ENCODE measurements around the gene TBX21.

The TBX21 gene, protein sequence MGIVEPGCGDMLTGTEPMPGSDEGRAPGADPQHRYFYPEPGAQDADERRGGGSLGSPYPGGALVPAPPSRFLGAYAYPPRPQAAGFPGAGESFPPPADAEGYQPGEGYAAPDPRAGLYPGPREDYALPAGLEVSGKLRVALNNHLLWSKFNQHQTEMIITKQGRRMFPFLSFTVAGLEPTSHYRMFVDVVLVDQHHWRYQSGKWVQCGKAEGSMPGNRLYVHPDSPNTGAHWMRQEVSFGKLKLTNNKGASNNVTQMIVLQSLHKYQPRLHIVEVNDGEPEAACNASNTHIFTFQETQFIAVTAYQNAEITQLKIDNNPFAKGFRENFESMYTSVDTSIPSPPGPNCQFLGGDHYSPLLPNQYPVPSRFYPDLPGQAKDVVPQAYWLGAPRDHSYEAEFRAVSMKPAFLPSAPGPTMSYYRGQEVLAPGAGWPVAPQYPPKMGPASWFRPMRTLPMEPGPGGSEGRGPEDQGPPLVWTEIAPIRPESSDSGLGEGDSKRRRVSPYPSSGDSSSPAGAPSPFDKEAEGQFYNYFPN

DNA sequence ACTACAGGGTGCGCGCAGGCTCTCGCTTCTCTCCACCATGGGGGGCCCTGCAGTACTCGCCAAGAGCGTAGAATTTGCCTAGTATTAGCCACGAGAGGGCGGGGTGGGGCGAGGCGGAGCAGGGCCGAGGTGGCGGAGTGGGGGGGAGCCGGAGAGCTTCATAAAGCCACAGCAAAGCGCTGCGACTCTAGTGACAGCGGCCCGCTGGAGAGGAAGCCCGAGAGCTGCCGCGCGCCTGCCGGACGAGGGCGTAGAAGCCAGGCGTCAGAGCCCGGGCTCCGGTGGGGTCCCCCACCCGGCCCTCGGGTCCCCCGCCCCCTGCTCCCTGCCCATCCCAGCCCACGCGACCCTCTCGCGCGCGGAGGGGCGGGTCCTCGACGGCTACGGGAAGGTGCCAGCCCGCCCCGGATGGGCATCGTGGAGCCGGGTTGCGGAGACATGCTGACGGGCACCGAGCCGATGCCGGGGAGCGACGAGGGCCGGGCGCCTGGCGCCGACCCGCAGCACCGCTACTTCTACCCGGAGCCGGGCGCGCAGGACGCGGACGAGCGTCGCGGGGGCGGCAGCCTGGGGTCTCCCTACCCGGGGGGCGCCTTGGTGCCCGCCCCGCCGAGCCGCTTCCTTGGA is at the start of gene TBX21:
TSS of gene TBX21 (plus strand) at position 190 of the 627 bp plus-strand sequence. CDS start at position 409, 219 bp downstream.
- DNase-seq (ENCODE audit: low read depth, low spot score) = no peak

DNA sequence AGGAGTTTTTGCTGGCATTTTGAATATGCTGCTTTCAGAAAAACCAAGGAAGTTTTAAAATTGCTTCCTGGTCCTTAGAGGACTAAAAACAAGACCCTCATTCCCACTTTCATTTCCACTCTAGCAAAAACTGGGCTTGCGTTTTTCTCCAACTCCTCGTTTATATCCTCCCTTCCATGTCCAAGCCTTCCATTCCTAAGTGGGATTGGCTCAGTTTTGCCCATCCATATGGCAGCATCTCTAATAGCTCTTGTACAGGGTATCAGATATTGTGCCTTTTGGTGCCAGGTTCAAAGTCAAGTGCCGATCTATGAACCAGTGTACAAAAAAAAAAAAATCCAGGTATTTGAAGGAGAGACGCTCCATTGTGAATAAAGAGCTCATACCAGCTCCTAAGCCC is 49.0 kb upstream of the TBX21 start:
- no peak for DNase-seq (ENCODE audit: low read depth, low spot score)

DNA sequence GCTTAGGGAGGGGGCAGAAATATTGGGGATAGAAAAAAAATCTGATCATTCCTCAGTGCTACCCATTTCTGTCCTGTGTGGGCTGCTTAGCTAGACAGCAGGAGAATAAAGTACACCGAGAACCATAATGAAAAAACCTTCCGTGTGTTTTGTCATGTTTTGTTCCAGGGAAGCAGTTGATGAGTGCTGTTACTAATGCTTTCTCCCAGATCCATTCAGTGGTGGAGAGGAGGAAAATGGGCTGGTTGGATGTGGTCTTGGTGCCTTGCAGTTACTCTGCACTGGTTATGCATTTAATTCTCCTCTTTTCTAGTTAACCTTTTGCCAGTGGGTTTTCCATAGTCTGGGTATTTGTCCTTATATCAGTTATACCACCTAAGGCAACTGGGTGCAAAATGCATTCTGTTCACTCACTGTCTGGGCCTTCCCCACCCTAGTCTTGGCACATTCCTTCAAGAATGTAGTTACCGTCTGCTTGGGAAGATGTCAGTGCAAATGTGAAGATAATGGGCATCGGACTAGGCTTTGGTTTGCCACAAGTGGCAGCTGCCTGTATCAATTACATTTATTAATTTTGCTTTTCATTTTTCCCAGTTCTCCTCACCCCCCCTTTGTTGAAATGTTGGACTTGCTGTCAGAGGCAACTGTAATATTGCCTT is 48.4 kb upstream of the TBX21 start:
- no peak for DNase-seq (ENCODE audit: low read depth, low spot score)

DNA sequence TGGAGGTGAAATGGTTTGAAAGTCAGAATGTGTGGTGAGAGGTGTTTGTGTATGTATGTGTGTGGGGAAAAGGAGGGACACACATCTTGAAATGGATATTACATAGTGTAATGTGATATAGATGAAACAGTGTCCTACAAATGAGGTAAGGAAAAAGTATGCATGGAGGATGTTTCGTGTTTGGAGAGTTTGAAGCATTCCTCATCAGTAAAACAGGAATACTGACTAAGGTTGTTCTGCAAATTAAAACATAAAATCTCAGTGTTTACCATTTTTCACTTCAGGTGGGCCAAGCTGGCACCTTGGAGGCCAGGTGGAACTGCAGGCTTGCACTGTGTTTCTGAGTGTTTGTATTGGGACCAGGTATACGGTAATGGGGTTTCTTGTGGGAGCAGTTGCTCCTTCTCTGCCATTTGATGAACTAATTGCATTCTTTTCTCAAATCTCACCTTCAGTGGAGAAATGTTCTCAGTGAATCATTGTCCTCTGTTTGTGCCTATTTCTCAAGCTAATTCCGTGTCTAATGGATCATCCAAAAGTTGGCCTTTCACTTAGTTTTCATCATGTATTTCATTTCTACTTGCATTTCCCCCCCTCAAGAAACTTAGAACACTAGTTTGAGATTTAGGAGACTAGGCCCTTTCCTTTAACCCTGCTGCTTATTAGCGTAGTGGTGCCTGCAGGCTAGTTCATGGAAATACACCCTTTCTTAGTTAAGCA is 47.3 kb upstream of the TBX21 start:
- DNase-seq (ENCODE audit: low read depth, low spot score) = no peak

DNA sequence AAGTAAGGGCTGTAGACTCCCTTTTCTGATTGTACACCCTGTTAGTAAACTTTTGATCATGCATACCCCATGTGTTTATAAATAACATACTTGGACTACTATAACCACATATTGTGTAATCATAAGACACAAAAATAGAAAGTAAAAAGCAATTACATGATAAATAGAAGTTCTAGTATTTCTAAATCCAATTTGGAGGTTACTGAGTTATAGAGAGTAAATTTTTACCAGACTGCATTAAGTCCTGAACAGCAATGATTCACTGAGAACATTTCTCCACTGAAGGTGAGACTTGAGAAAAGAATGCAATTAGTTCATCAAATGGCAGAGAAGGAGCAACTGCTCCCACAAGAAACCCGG is 46.8 kb upstream of the TBX21 start:
- DNase-seq (ENCODE audit: low read depth, low spot score) = no peak

DNA sequence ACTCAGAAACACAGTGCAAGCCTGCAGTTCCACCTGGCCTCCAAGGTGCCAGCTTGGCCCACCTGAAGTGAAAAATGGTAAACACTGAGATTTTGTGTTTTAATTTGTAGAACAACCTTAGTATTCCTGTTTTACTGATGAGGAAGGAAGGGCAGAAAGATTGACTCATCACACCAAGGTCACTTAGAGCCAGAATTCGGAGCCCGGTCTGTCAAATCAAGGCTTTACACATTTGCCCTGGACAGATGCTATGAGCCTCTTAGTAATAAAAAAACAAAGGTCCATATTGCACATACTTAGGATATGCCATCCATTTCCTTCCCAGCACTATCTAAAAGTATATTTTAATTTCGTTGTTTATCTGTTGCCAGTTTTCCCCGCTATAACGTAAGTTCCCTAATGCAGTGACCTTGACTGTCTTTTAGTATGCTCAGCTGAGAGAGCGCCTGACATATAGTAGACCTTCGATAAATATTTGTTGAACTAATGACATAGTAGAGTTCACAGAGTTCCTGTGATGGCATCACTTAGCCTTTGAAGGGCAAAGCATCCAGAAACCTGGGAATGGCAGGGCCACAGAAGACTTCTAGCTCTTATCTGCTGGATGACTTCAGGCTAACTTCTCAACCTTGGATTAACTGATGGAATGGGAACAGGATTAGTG is 46.2 kb upstream of the TBX21 start:
- DNase-seq (ENCODE audit: low read depth, low spot score) = no peak

DNA sequence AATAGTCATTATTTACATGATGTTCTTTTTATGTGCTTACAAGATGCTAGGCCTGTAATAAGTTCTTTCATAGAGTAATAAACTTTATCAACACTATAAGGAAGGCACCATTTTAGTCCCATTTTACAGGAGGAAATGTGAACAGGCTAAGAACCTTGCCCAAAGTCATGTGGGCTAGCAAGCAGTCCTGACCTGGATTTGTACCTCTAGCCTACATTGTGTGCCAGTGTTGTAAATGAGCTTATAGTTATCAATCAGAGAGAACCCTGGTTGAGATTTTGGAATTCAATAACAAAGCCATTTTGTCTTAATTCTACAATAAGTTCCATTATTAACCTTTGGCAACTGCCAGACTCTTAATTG is 45.7 kb upstream of the TBX21 start:
- no peak for DNase-seq (ENCODE audit: low read depth, low spot score)

DNA sequence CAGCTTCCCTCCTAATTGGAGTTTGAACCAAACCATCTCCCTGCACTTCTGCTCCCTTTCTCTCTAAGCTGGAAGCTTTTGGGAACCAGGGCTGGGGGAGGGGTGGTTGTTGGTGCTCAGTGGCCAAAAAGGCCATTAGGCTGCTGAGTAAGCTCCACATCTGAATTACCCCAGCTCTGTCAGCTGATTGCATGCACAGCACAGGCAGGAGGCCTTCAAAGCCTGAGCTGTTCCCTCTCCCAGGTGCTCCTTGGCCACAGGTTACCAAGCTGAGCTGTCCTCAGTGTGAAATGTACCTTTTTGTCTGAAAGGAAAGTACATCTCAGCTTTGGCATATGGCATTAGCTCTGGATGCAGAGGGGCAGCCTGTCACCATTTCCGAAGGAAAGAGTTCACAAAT is 45.3 kb upstream of the TBX21 start:
- no peak for DNase-seq (ENCODE audit: low read depth, low spot score)

DNA sequence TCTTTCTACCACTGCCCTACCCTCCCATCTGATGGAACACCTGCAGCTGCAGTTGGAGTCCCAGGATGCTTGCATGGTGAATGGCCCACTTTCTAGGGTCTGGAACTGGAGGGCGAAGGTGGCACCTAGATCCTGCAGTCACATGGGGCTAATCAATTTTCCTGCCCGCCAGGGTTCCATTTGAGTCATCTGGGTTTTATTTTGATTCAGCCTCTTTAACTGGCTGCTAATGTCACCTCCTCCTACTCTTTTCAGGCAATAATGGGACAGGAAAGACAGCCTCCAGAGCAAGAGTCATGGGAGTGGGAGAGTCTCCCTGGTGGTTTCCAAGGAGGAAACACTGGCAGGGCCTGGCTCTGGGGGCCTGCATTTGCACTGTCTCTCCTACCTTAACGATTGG is 42.9 kb upstream of the TBX21 start:
- no peak for DNase-seq (ENCODE audit: low read depth, low spot score)

DNA sequence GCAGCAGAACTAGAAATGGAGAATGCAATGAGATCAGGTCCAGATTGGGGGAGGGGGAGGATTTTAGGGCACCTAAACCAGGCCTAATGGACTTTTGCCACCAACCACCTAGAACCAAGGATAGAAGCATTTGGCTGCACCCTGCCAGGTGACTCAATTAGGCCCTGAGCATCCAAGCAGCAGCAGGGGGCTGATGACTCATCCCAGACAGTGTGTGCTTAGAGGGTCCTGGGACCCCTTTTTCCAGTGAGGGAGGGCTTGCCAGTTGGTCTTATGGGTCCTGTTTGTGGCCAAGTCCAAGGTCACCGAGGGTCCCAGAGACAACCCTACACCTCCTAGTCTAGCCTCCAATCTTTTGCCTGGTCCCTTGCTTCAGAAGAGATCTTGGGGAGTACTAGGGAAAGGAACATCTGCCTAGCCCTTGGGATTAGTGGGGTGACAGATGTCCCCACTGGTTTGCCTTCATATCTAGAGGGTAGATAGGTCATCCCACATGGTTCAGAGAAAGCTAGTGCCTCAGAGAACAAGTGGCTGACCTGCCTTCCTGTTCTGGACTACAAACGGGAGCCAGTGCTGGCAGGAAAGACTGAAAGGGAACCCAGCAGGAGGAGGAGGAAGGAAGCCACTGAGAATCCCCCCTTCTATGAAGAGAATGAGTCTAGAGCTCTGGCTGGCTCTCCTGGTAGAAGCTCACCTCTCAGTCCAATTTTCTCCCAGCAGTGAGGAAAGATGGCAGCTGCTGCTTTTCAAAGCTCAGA is 40.7 kb upstream of the TBX21 start:
- no peak for DNase-seq (ENCODE audit: low read depth, low spot score)

DNA sequence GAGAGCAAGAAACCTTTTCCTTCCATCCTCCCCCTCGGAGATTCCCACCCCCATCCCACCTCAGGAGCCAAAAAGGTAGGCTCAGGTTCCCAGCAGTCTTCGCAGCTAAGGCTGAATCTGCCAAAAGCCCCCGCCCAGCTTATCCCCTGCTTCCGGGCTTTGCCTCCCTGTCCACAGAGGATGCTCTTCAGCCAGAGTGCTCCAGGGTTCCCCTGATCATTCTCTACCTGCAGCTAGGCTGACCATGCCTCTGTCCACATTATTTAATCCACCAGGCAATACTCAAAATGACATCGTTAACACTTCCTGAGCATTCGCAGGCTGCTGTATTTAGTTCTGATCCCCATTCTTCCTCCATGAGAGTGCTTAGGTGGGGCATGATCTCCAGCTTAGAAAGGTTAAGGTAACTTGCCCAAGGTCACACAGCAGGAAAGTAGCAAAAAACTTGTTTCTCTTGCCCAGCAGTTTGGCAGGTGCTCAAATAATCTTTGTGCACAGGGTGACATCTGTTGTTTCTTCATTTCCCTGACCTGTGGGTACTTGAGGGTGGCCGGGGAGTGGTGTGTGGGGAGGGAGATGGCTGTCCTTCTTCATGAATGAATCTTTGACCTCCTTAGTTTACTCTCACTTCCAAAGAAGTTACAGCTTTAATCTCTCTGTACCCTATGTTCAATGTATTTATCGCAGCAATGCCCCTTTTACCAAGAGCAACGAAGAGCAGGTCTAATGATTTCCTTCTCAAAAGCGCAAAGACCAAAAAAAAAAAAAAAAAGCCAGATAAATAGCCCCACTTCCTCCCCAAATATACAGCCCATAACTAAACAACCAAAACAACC is 39.9 kb upstream of the TBX21 start:
- no peak for DNase-seq (ENCODE audit: low read depth, low spot score)

DNA sequence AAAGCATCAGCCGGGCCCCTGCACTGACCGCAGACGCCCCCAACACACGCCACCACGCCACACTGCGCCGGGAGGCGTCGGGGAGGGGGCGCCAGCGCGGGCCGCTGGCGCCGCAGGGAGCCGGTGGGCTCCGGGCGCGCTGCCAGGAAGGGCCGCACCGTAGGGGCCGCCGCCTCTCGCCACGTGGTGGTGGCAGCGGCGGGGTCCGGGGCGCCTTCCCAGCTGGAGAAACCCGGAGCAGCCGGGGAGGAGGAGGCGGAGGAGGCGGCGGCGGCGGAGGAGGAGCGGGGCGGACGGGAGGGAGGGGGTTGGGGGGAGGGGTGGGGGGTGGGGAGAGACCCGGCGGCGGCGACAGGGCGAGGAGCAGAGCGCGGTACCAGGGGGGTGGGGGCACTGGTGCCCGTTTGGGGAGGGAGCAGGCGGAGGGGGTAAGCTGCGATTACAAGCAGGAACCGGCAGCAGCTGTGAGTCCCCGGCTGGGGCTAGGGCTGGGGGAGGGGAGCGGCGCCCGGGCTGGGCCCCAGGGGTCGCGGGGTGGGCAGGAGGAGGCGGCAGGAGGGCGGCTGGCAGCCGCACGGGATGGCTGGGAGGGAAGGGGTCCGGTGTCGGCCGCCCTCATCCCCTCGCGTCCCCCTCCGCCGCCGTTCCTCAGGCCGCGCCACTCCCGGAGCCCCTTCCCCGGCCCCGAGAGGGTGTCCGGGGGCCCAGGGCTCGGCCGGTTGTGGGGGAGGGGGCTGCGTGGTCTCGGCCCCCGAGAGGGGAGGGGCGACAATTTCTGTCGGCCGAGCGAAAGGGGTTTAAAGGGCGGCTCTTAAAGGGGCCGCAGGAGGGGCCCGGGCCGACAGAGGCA is 39.1 kb upstream of the TBX21 start, which contains the start of gene TBKBP1:
TSS of gene TBKBP1 (plus strand) at position 431 of the 850 bp plus-strand sequence. CDS start 1,952 bp downstream, outside the sequence.
- no peak for DNase-seq (ENCODE audit: low read depth, low spot score)

DNA sequence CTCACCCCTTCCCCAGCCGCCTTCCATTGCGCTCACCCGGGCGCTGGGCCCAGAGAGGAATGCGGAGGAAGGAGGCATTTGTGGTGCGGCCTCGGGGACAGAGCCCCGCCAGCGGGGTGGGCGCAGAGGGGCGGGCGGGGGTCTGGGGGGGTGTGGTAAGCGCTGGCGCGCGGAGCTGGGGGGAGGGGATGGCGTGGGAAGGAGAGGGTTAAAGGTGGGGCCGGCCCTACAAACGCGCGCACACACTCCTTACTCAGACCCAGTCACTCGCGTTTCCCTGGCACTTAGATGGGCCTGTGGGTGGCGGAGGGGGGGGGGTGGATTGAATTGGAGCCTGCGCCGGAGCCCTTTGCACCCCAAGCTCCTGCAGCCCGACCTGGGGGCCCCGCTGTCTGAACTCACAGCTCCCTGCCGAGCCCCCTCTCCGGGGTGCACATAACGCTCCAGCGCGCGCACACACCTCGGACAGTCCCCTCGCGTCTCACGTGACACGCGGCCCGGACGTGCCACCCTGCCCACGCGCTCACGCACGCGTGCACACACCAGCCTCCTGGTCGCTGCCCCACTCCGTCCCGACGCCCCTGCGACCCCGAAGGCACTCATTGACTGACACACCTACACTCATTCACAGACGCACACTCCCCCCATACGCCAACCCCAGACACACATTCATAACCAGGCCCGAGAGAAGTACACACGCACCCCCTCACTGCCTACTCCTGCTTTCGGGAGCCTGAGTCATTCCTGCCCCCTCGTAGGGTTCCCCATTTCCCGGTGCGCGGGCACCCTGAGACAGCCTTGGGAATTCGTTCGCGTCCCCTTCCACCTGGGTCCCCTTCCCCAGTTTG is 38.2 kb upstream of the TBX21 start:
- DNase-seq (ENCODE audit: low read depth, low spot score) = no peak

DNA sequence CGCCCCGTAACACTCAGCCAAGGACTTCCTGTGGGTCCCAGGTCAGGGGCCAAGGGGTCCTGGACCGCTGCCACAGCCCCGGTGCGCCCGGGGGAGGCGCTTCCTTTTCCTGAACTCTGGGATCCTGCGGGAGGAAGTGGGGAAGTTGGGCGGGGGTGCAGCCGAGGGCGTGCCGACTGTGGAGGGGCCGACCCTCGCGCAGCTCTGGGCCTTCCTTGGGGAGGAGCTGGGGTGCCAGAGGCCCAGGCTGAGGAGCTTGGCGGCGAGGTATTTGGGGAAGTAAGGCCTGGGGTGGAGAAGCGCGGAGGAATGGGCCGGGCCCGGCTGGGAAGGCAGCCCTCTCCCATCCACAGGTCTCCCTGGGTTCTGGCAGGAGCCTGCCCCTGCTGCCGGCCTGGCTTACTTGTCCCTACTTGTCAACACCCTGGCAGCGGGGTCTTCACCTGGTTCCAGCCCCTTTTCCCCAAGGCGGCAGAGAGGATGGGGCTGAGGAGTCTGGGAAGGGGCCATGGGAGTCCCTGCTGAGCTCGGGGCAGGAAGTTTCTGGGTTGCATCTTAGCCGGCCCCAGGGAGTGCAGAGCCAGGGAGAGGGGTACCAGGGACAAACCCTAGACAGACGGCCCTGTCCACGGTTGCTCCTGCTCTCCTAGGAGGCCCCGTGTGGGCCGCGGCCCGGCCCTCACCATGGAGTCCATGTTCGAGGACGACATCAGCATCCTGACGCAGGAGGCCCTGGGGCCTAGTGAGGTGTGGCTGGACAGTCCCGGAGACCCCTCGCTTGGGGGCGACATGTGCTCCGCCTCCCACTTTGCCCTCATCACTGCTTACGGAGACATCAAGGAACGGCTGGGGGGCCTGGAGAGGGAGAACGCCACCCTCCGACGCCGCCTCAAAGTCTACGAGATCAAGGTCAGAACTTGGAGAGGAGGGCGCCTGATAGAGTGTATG is 37.3 kb upstream of the TBX21 start:
- no peak for DNase-seq (ENCODE audit: low read depth, low spot score)

DNA sequence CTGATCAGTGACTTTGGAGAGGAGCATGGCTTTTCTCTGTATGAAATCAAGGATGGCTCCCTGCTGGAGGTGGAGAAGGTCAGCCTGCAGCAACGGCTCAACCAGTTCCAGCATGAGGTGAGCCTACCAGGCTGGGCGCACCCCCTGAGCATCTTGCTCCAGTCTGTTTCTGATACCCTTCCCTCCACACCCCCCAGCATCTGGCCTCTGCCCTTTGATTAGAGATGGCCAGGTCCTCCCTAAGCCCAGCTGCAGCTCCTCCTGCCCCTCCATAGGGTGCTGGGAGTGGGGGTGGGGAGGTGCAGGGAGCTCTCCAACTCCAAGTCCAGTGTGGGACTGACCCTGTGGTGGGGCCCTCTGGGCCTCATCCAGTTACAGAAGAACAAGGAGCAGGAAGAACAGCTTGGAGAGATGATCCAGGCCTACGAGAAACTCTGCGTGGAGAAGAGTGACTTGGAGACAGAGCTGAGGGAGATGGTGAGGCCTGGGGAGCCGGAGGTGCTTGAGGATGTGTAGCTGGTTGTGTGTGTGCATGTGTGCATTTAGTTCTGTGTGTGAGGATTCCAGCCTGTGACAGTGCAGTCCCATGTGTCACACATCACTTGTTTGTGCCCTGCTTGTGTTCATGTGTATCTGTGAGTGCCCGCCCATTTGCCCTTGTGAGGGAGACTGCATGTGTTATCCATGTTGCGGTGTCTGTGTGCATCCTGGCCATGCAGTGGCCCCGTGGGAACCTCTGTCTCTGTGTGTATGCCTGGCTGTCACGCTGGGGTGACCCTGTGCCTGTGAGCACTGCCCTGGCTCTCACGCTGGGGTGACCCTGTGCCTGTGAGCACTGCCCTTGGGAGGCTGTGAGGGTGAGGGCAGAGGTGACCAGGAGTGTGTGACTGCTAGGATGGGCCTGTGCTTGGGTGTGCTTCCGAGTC is 36.1 kb upstream of the TBX21 start:
- DNase-seq (ENCODE audit: low read depth, low spot score) = no peak

Measured in brain pericyte (primary cell).